GM12891 (cell line): ENCODE results near the gene ZNF587.
"Not testable (repeated sequence)": the region's sequence is repeated elsewhere in the genome, so short reads cannot be mapped to it uniquely, and the experiment has no call there.

Experiments used
- POLR2A ChIP-seq: IDR thresholded peaks from 2 replicates; pipeline ENCODE4 v1.6.1; 2011; ENCODE audit warnings: low read depth, low read length, control low read depth
- POLR2AphosphoS5 ChIP-seq: IDR thresholded peaks from 2 replicates; pipeline ENCODE4 v1.6.1; 2011; ENCODE audit warnings: low read depth, low read length, control low read depth
- POU2F2 ChIP-seq: IDR thresholded peaks from 2 replicates; pipeline ENCODE4 v1.6.1; 2011; ENCODE audit warnings: low read depth, mild to moderate bottlenecking, control low read depth, low read length, moderate library complexity
- SPI1 ChIP-seq: IDR thresholded peaks from 2 replicates; pipeline ENCODE4 v1.6.1; 2011; ENCODE audit warnings: low read depth, low read length, control low read depth
- TAF1 ChIP-seq: IDR thresholded peaks from 2 replicates; pipeline ENCODE4 v1.6.1; 2011; ENCODE audit warnings: low read depth, low read length, control low read depth

DNA sequence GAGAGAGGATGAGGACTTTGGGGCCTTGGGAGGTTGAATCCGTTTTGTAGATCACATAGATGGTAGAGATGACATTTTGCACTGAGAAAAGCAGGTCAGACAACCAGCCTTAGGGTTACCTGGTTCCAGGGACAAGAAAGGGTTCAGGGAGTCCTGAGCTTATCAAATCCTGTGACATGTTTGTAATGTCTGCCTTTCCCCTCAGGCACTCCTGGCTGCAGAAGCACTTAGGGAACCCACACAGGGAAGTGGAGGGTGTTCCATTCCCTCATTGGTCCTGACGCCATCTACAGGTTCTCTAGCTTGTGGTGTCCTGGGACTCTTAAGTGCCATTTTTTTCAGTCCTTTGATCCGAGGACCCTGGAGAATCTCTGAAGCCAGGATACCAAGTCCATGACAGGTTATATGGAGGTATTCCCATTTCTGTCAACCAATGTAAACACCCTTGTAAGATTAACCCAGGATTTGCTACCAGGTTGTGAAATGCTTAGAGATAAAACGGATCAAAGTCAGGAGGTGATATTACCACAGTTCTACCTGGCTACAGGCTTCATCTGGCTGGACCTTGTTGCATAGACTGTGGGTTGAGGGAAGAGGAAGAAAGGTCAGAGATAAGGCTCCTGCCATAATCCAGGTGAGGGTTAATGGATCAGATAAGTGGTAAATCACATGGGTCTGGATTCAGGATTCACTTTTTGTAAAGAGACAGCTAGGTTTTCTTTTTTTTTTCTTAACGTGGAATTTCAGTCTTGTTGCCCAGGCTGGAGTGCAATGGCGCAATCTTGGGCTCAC, 2.3 kb downstream of the ZNF587 start:
- not testable (repeated sequence) for TF ChIP-seq POLR2AphosphoS5, POLR2A, SPI1, TAF1, POU2F2
